Measurements from ENCODE around the gene ANP32A. TPM values are rescaled to one million over a fixed set of nuclear protein-coding genes. Genes with fewer than 3 reads are reported as not detected.
A peak's percentile ranks its signal among the peaks of the same experiment; 100 is the strongest.

ANP32A gene
- total and polyA plus RNA-seq, 2 experiments from 2014 or later = 40.3 to 70.0 TPM

DNA sequence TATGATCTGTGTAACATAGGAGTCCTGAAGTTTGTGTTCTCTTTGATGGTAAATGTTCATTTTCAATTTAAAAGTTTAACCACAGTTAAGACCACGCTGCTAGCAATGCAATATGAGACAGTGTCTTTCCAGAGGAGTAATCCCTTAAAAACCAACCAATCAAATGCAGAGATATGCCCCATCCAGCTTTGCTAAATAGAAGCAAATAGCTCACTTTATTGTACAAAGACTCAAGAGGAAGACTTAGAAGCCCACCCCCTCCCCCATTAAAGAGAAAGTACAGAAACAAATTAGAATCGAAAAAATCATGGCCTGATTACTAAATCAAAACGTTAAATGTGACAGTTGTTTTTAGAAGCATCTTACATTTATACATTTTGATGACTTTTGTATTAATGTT is 2.1 kb upstream of the ANP32A start:
- Histone ChIP-seq H3K9ac (no peak overlapping the region), H3K4me2 (ENCODE audit: unreplicated experiment) (no peak overlapping the region), H3K9me2 (ENCODE audit: insufficient read depth) (no peaks in the 10 kb centered on the region), H3K9me3 (ENCODE audit: low read depth) (no peaks in the 10 kb centered on the region), H4K20me1 (ENCODE audit: insufficient read depth) (no peaks in the 10 kb centered on the region), H3K4me3 (no peak overlapping the region), H2AFZ (no peak overlapping the region), H3F3A (ENCODE audit: insufficient read depth) (no peaks in the 10 kb centered on the region), H3K79me2 (ENCODE audit: insufficient read depth) (peaks cover 46% of the 10 kb centered on the region), H3K36me3 (ENCODE audit: low read depth) (no peaks in the 10 kb centered on the region), H3K27ac (no peak overlapping the region), H3K27me3 (replicated peaks; ENCODE audit: insufficient read depth) (no peaks in the 10 kb centered on the region), H3K4me1 (ENCODE audit: insufficient read depth) (0 out of 2 replicates have a peak, but pooled peaks cover 6% of the 10 kb centered on the region)
- WGBS, 2 experiments (ENCODE audit: low coverage in 1 of 2, low lambda C conversion rate in 2 of 2, missing lambda C conversion rate in 2 of 2) = 71 to 79% methylated on average over 3 of the region's 3 CpGs
- no peak for DNase-seq
- TF ChIP-seq EZH2 (IDR thresholded peaks at IDR 0.05; ENCODE audit: insufficient read depth, poor library complexity, severe bottlenecking) = no peak
- TF ChIP-seq EZH2phosphoT487 (IDR thresholded peaks at IDR 0.05; ENCODE audit: insufficient read depth, low read depth) = no peak
- in situ Hi-C loops (cut with MboI) = no loop called here

DNA sequence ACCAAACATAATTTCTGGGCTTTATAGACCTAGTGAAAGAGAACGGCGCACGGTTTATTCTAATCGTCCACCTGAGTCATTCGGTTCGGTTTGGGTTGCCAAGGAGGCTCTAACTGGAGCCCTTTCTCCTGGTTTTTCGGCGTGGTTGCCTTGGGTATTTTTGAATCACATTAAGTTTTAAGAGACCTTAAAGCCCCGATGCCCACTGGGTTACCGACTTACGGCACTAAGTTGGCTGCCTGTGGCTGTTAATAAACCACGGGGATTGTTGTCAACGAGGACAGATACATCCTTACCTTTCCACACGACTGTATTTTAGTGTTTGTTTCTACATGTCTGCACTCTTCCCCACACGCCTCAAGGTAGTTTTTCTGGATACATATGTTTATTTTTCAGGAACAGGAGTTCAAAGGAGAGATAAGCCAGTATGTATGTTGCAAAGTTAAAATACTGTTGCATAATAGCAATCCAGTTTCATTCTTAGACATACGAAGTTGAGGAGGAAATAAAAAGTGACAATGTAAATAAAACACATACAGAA is 1.2 kb upstream of the ANP32A start:
- peak; percentile 65 for DNase-seq
- Histone ChIP-seq H3K9me2 (ENCODE audit: insufficient read depth) (no peaks in the 10 kb centered on the region), H3K4me3 (peak overlapping the region; percentile 89), H3K4me2 (ENCODE audit: unreplicated experiment) (peak overlapping the region; percentile 93), H3F3A (ENCODE audit: insufficient read depth) (no peaks in the 10 kb centered on the region; the same call in 1 of the 2 replicates), H3K9ac (peak overlapping the region; percentile 97), H4K20me1 (ENCODE audit: insufficient read depth) (no peaks in the 10 kb centered on the region), H3K36me3 (ENCODE audit: low read depth) (no peaks in the 10 kb centered on the region), H3K9me3 (ENCODE audit: low read depth) (no peaks in the 10 kb centered on the region), H2AFZ (peak overlapping the region; percentile 81), H3K27me3 (replicated peaks; ENCODE audit: insufficient read depth) (no peaks in the 10 kb centered on the region), H3K27ac (no peak overlapping the region), H3K4me1 (ENCODE audit: insufficient read depth) (0 out of 2 replicates have a peak, but pooled peaks cover 6% of the 10 kb centered on the region), H3K79me2 (ENCODE audit: insufficient read depth) (peaks cover 55% of the 10 kb centered on the region)
- 19 to 22% methylated on average over 16 of the region's 16 CpGs for WGBS, 2 experiments (ENCODE audit: low coverage in 1 of 2, low lambda C conversion rate in 2 of 2, missing lambda C conversion rate in 2 of 2)
- in situ Hi-C loops (cut with MboI) = no loop called here
- TF ChIP-seq EZH2 (IDR thresholded peaks at IDR 0.05; ENCODE audit: insufficient read depth, poor library complexity, severe bottlenecking) (no peak), EZH2phosphoT487 (IDR thresholded peaks at IDR 0.05; ENCODE audit: insufficient read depth, low read depth) (no peak)

DNA sequence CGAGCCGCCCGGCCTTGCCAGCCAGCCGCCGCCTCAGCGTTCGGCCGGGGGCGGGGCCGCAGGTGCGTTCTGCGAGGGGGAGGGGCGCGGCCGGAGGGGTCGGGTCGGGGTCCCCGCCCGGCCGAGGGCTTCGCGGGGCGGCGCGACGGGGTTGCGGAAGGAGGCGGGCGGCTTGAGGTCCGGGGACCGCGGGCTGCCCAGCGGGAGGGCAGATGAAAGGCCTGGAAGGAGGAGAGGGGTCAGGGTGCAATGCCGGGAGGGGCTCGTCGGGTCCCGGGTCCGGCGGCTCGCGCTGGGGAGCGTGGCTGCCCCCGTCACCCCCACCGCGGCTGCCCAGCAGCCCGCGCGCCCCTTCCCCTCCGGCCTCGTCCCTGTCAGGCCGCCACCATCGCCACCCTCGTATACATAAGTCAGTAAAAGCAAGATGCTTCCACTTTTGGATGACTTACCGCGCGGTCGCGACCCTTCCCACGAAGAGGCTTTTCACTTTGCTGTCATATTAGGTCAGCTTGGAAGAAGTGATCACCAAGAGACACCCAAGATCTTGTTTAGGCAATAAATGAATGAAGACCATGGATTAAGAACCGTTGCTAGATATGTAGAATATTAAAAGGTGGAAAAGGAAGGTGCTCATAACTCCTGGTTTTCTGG is 620 bp upstream of the ANP32A start:
- Histone ChIP-seq H3K4me1 (ENCODE audit: insufficient read depth) (peaks cover 12% of the 10 kb centered on the region), H3K9me3 (ENCODE audit: low read depth) (no peaks in the 10 kb centered on the region), H2AFZ (peak overlapping the region; percentile 81), H3K4me2 (ENCODE audit: unreplicated experiment) (peak overlapping the region; percentile 93), H3K79me2 (ENCODE audit: insufficient read depth) (peaks cover 61% of the 10 kb centered on the region), H3K9me2 (ENCODE audit: insufficient read depth) (no peaks in the 10 kb centered on the region), H3F3A (ENCODE audit: insufficient read depth) (peaks cover 4% of the 10 kb centered on the region; the same call in 1 of the 2 replicates), H3K4me3 (peak overlapping the region; percentile 89), H3K36me3 (ENCODE audit: low read depth) (no peaks in the 10 kb centered on the region), H4K20me1 (ENCODE audit: insufficient read depth) (no peaks in the 10 kb centered on the region), H3K27me3 (replicated peaks; ENCODE audit: insufficient read depth) (no peaks in the 10 kb centered on the region), H3K27ac (no peak overlapping the region), H3K9ac (peak overlapping the region; percentile 97)
- TF ChIP-seq EZH2phosphoT487 (IDR thresholded peaks at IDR 0.05; ENCODE audit: insufficient read depth, low read depth) (no peak), EZH2 (IDR thresholded peaks at IDR 0.05; ENCODE audit: insufficient read depth, poor library complexity, severe bottlenecking) (no peak)
- in situ Hi-C loops (cut with MboI) = no loop called here
- peak; percentile 34 for DNase-seq
- WGBS, 2 experiments (ENCODE audit: low coverage in 1 of 2, low lambda C conversion rate in 2 of 2, missing lambda C conversion rate in 2 of 2) = 1 to 2% methylated on average over 20 to 58 of the region's 60 CpGs

DNA sequence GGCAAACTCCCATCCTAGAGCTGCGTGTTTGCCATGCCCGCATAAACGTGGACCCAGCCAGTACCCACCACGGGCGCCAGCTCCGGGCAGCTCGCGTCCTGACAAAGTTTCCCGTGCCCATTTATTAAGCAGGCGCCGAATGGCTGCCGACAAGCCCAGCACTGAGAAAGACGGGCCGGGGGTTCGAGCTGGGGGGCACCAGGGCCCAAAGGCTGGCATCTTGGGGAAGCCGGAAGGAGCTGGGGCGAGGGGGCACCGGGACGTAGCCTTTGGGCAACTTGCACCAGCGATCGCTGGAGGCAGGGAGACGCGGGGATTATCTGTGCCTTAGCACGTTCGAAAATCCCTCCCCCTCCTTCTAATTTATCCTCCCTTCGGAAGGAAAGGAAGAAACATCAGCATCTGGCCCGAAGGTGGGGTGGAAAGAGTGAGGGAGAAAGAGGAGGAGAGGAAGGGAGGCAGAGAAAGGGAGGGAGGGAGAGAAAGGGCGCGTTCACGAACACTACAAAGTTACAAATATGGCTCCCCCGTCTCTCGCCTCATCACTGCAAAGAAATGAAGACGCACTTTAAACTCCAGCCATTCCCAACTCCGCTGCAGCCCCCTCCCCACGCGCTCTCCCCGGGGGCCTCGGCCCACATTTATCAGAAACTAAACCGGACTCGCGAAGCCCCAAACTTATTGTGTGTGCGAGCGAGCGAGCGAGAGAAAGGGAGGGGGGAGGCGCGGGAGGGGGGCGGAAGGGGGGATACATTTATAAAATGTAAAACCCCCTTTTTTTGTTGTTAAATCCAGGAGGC is 1.0 kb downstream of the ANP32A start:
- H3K36me3 ChIP-seq (ENCODE audit: low read depth) = no peaks in the 10 kb centered on the region
- peak; percentile 73 for DNase-seq
- peak overlapping the region; percentile 91 for H3K27ac ChIP-seq
- peaks cover 22% of the 10 kb centered on the region for H3K4me1 ChIP-seq (ENCODE audit: insufficient read depth)
- 1 to 2% methylated on average over 36 to 48 of the region's 48 CpGs for WGBS, 2 experiments (ENCODE audit: low coverage in 1 of 2, low lambda C conversion rate in 2 of 2, missing lambda C conversion rate in 2 of 2)
- no peaks in the 10 kb centered on the region for H3K9me2 ChIP-seq (ENCODE audit: insufficient read depth)
- H3K9me3 ChIP-seq (ENCODE audit: low read depth) = no peaks in the 10 kb centered on the region
- in situ Hi-C loops (cut with MboI) = no loop called here
- H4K20me1 ChIP-seq (ENCODE audit: insufficient read depth) = no peaks in the 10 kb centered on the region
- peak overlapping the region; percentile 81 for H2AFZ ChIP-seq
- H3K4me3 ChIP-seq = peak overlapping the region; percentile 89
- H3K27me3 ChIP-seq (replicated peaks; ENCODE audit: insufficient read depth) = no peaks in the 10 kb centered on the region
- peaks cover 77% of the 10 kb centered on the region for H3K79me2 ChIP-seq (ENCODE audit: insufficient read depth)
- peak overlapping the region; percentile 92 for H3K4me2 ChIP-seq (ENCODE audit: unreplicated experiment)
- peaks cover 17% of the 10 kb centered on the region for H3F3A ChIP-seq (ENCODE audit: insufficient read depth)
- H3K9ac ChIP-seq = peak overlapping the region; percentile 97
- TF ChIP-seq EZH2 (IDR thresholded peaks at IDR 0.05; ENCODE audit: insufficient read depth, poor library complexity, severe bottlenecking) (no peak), EZH2phosphoT487 (IDR thresholded peaks at IDR 0.05; ENCODE audit: insufficient read depth, low read depth) (no peak)
